ENCODE measurements around the gene SIVA1.

The SIVA1 gene

DNA sequence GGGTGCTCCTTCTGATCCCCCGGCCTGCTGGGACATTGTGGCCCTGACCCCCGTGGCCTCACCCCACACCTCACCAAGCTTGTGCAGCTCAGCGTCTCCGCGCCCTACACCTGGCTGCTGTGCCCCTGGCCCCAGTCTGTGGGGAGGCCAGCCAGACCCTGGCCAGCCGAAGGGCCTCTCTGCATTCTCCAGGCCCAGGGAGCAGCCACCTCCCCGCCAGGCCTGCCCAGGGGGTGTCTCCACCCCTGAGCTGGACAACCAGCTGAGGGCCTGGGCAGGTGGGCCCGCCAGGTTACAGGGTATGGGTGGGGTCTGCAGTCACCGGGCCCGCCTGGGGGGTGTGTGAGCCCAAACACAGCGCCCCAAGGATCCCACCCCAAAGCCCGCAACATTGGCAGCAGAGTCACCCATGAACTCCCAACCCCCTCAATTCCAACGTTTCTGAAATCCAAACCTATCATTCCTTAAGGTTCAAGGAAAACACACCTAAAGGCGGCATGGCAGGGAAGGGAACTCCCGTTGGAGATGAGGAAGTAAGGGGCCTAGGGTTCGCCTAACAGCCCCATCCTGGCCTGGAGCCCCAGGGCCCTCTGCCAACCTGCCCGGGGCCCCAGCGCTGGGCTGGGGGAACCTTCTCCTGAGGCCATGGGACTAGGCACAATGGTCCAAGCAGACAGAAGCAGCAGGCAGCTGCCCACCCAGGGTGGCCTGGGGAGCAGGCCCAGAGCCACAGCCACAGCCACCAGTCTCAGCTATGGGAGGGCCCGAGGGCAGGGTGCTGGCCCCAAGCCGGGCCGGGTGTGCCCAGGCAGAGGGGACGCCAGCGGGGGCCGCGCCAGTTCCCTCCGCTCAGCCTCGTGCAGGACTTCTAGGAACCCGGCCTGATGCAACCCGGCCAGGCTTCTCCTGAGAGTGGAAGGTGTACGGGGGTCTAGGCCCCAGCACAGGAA lies 34.1 kb downstream of the SIVA1 start:
- no peak overlapping the region for H3K27ac ChIP-seq (ENCODE audit: low read length)
- no peaks in the 10 kb centered on the region for H3K4me1 ChIP-seq (ENCODE audit: control insufficient read depth, low read depth, low read length)
- H3K9me3 ChIP-seq (ENCODE audit: control insufficient read depth, low read depth, low read length): no peaks in the 10 kb centered on the region
- peaks cover 11% of the 10 kb centered on the region for H3K36me3 ChIP-seq (ENCODE audit: control insufficient read depth, low read depth, low read length)
- no peak overlapping the region for H3K4me3 ChIP-seq (ENCODE audit: low read length)
- no peak overlapping the region for H3K9ac ChIP-seq (ENCODE audit: low read length)
- no peaks in the 10 kb centered on the region for H3K27me3 ChIP-seq (ENCODE audit: control insufficient read depth, insufficient read depth, low read length)

DNA sequence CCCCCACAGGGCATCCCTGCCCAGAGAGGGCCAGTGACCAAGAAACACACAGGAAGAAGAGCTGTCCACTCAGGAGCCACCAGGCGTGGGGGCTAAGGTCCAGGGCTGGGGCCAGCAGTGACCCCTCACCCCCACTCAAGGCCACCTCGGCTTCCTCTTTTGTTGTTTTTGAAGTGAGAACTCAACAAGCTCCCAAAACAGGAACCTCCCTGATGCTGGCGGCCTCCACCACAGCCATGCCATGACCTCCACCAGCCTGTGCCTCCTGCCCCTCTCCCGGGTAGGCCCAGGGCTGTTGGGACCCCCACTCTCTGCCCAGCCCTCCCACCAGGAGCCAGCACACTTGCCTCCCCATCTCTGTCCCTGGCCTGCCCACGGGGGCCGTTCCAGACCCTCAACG lies 34.8 kb downstream of the SIVA1 start:
- Histone ChIP-seq H3K36me3 (ENCODE audit: control insufficient read depth, low read depth, low read length) (peaks cover 11% of the 10 kb centered on the region), H3K9me3 (ENCODE audit: control insufficient read depth, low read depth, low read length) (no peaks in the 10 kb centered on the region), H3K9ac (ENCODE audit: low read length) (no peak overlapping the region), H3K4me3 (ENCODE audit: low read length) (no peak overlapping the region), H3K27me3 (ENCODE audit: control insufficient read depth, insufficient read depth, low read length) (no peaks in the 10 kb centered on the region), H3K27ac (ENCODE audit: low read length) (no peak overlapping the region), H3K4me1 (ENCODE audit: control insufficient read depth, low read depth, low read length) (no peaks in the 10 kb centered on the region)

DNA sequence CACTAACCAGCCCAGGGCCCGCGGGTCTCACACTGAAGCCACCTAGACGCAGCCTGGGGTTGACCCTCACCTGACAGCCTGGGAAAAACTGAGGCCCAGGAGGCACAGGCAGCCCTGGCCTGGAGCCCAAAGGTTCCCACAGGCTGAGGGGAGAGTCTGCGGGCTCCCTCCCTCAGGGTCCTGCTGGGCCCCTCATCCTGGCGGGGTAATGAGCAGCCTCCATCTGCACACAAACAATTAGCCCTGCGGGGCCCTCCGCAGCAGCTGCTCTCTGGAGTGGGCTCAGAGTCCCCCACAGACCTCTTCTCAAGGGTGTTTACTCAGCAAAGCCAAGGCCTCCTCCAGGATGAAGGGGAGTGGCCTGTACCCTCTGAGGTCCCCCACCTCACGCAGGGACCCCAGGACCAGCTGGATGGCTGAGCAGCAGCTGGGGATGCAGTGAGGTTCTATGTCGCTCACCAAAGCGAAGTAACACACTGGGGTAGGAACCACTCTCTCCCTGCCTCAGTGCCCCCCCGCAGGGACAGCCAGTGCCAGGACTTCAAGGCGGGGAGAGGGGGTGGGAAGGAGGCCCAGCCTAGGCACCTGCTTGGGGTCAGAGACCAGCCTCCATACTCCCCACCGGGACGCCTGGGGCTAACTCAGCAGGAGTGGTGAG lies 35.3 kb downstream of the SIVA1 start:
- Histone ChIP-seq H3K9ac (ENCODE audit: low read length) (no peak overlapping the region), H3K27me3 (ENCODE audit: control insufficient read depth, insufficient read depth, low read length) (no peaks in the 10 kb centered on the region), H3K9me3 (ENCODE audit: control insufficient read depth, low read depth, low read length) (no peaks in the 10 kb centered on the region), H3K27ac (ENCODE audit: low read length) (no peak overlapping the region), H3K4me1 (ENCODE audit: control insufficient read depth, low read depth, low read length) (peaks cover under 1% of the 10 kb centered on the region), H3K36me3 (ENCODE audit: control insufficient read depth, low read depth, low read length) (peaks cover 11% of the 10 kb centered on the region), H3K4me3 (ENCODE audit: low read length) (no peak overlapping the region)

- peaks cover 8% of the 10 kb centered on the region for H3K4me1 ChIP-seq (ENCODE audit: control insufficient read depth, low read depth, low read length)
- H3K27ac ChIP-seq (ENCODE audit: low read length): no peak overlapping the region
- H3K36me3 ChIP-seq (ENCODE audit: control insufficient read depth, low read depth, low read length): peaks cover 11% of the 10 kb centered on the region
- no peak overlapping the region for H3K9ac ChIP-seq (ENCODE audit: low read length)
- H3K27me3 ChIP-seq (ENCODE audit: control insufficient read depth, insufficient read depth, low read length): no peaks in the 10 kb centered on the region
- H3K9me3 ChIP-seq (ENCODE audit: control insufficient read depth, low read depth, low read length): no peaks in the 10 kb centered on the region
- H3K4me3 ChIP-seq (ENCODE audit: low read length): no peak overlapping the region
Observed at GRCh38 chr14:104788873-104789663, 36.1 kb downstream of the SIVA1 start.

GRCh38 chr14:104789752-104790743 lies 37.1 kb downstream of the SIVA1 start:
- Histone ChIP-seq H3K9me3 (ENCODE audit: control insufficient read depth, low read depth, low read length) (no peaks in the 10 kb centered on the region), H3K4me3 (ENCODE audit: low read length) (no peak overlapping the region), H3K4me1 (ENCODE audit: control insufficient read depth, low read depth, low read length) (peaks cover 11% of the 10 kb centered on the region), H3K9ac (ENCODE audit: low read length) (no peak overlapping the region), H3K27ac (ENCODE audit: low read length) (no peak overlapping the region), H3K36me3 (ENCODE audit: control insufficient read depth, low read depth, low read length) (peaks cover 11% of the 10 kb centered on the region), H3K27me3 (ENCODE audit: control insufficient read depth, insufficient read depth, low read length) (peaks cover 6% of the 10 kb centered on the region)

DNA sequence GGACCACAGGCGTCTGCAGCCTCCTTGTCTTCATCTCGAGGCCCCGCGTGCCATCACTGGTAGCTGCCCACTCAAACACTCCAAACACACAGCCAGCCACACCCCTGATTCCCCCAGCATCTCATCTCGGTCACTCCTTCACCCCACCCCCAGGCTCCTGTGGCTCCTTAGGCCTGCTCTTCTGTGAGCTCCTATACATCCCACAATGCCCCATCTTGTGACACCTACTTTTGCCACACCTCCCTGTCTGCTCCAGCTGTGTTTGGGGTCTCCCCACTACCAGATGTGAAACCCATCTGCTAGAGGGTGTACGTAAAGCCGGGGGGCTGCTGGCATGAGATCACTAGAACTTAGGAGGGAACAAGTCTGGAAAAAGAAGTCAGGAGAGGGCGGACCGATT lies 38.5 kb downstream of the SIVA1 start:
- Histone ChIP-seq H3K4me3 (ENCODE audit: low read length) (no peak overlapping the region), H3K36me3 (ENCODE audit: control insufficient read depth, low read depth, low read length) (peaks cover 11% of the 10 kb centered on the region), H3K9ac (ENCODE audit: low read length) (no peak overlapping the region), H3K4me1 (ENCODE audit: control insufficient read depth, low read depth, low read length) (peaks cover 16% of the 10 kb centered on the region), H3K9me3 (ENCODE audit: control insufficient read depth, low read depth, low read length) (no peaks in the 10 kb centered on the region), H3K27ac (ENCODE audit: low read length) (no peak overlapping the region), H3K27me3 (ENCODE audit: control insufficient read depth, insufficient read depth, low read length) (peaks cover 13% of the 10 kb centered on the region)

GRCh38 chr14:104792101-104792884 lies 39.3 kb downstream of the SIVA1 start:
- Histone ChIP-seq H3K27ac (ENCODE audit: low read length) (no peak overlapping the region), H3K4me3 (ENCODE audit: low read length) (no peak overlapping the region), H3K9me3 (ENCODE audit: control insufficient read depth, low read depth, low read length) (no peaks in the 10 kb centered on the region), H3K4me1 (ENCODE audit: control insufficient read depth, low read depth, low read length) (peaks cover 19% of the 10 kb centered on the region), H3K36me3 (ENCODE audit: control insufficient read depth, low read depth, low read length) (peaks cover 11% of the 10 kb centered on the region), H3K27me3 (ENCODE audit: control insufficient read depth, insufficient read depth, low read length) (peaks cover 21% of the 10 kb centered on the region), H3K9ac (ENCODE audit: low read length) (no peak overlapping the region)

GRCh38 chr14:104792945-104793702 lies 40.2 kb downstream of the SIVA1 start:
- no peaks in the 10 kb centered on the region for H3K9me3 ChIP-seq (ENCODE audit: control insufficient read depth, low read depth, low read length)
- no peak overlapping the region for H3K27ac ChIP-seq (ENCODE audit: low read length)
- H3K36me3 ChIP-seq (ENCODE audit: control insufficient read depth, low read depth, low read length): peaks cover 11% of the 10 kb centered on the region
- H3K27me3 ChIP-seq (ENCODE audit: control insufficient read depth, insufficient read depth, low read length): peaks cover 30% of the 10 kb centered on the region
- no peak overlapping the region for H3K4me3 ChIP-seq (ENCODE audit: low read length)
- peaks cover 19% of the 10 kb centered on the region for H3K4me1 ChIP-seq (ENCODE audit: control insufficient read depth, low read depth, low read length)
- no peak overlapping the region for H3K9ac ChIP-seq (ENCODE audit: low read length)

DNA sequence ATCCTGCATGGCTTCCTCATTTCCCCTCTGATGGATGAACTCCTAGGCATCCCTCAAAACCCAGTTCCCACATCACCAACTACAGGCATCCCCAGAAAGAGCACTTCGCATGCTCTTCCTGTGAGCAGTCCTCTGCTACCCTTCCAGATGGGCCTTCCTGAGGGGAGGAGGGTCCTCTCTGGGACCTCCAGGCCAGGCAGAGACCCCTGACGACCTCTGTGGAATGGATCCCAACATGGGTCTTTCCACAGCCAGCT lies 40.7 kb downstream of the SIVA1 start:
- Histone ChIP-seq H3K4me1 (ENCODE audit: control insufficient read depth, low read depth, low read length) (peaks cover 19% of the 10 kb centered on the region), H3K9me3 (ENCODE audit: control insufficient read depth, low read depth, low read length) (no peaks in the 10 kb centered on the region), H3K36me3 (ENCODE audit: control insufficient read depth, low read depth, low read length) (peaks cover 11% of the 10 kb centered on the region), H3K4me3 (ENCODE audit: low read length) (peak overlapping the region; percentile 72), H3K27ac (ENCODE audit: low read length) (no peak overlapping the region), H3K9ac (ENCODE audit: low read length) (no peak overlapping the region), H3K27me3 (ENCODE audit: control insufficient read depth, insufficient read depth, low read length) (peaks cover 35% of the 10 kb centered on the region)

GRCh38 chr14:104794099-104794498 lies 41.2 kb downstream of the SIVA1 start:
- H3K27me3 ChIP-seq (ENCODE audit: control insufficient read depth, insufficient read depth, low read length): peaks cover 39% of the 10 kb centered on the region
- H3K9me3 ChIP-seq (ENCODE audit: control insufficient read depth, low read depth, low read length): no peaks in the 10 kb centered on the region
- H3K9ac ChIP-seq (ENCODE audit: low read length): peak overlapping the region; percentile 49
- peaks cover 11% of the 10 kb centered on the region for H3K36me3 ChIP-seq (ENCODE audit: control insufficient read depth, low read depth, low read length)
- H3K27ac ChIP-seq (ENCODE audit: low read length): no peak overlapping the region
- peaks cover 19% of the 10 kb centered on the region for H3K4me1 ChIP-seq (ENCODE audit: control insufficient read depth, low read depth, low read length)
- H3K4me3 ChIP-seq (ENCODE audit: low read length): peak overlapping the region; percentile 72
